ENCODE data around the gene VSTM2L. TPM values are rescaled to one million over a fixed set of nuclear protein-coding genes. Genes with fewer than 3 reads are reported as not detected.

Gene VSTM2L
- total RNA-seq, 1 experiment from 2014 or later, result 4.8 TPM

- no peak for DNase-seq (ENCODE audit: low read depth in 1 of 2, low spot score in 2 of 2)
- H3K4me1 ChIP-seq (replicated peaks), result peaks cover 26% of the 10 kb centered on the region
- no peaks in the 10 kb centered on the region for H3K9me3 ChIP-seq (replicated peaks)
- no peak overlapping the region for H3K27ac ChIP-seq
- H3K4me3 ChIP-seq, result no peak overlapping the region
- peaks cover 20% of the 10 kb centered on the region for H3K36me3 ChIP-seq
- H3K27me3 ChIP-seq (replicated peaks), result no peaks in the 10 kb centered on the region
These were observed 31.2 kb upstream of the VSTM2L start for GRCh38 chr20:37871751-37872150.

- no peaks in the 10 kb centered on the region for H3K27me3 ChIP-seq (replicated peaks)
- peaks cover 20% of the 10 kb centered on the region for H3K36me3 ChIP-seq
These were observed 30.8 kb upstream of the VSTM2L start for GRCh38 chr20:37872161-37872560.

GRCh38 chr20:37873884-37874283, 29.0 kb upstream of the VSTM2L start:
- Histone ChIP-seq H3K27me3 (replicated peaks) (no peaks in the 10 kb centered on the region), H3K27ac (no peak overlapping the region), H3K4me3 (no peak overlapping the region), H3K9me3 (replicated peaks) (no peaks in the 10 kb centered on the region), H3K36me3 (peaks cover 20% of the 10 kb centered on the region), H3K4me1 (replicated peaks) (peaks cover 21% of the 10 kb centered on the region)
- no peak for DNase-seq (ENCODE audit: low read depth in 1 of 2, low spot score in 2 of 2)

More at GRCh38 chr20:37872161-37872560, 30.8 kb upstream of the VSTM2L start:
- Histone ChIP-seq H3K4me3 (no peak overlapping the region), H3K9me3 (replicated peaks) (no peaks in the 10 kb centered on the region), H3K27ac (no peak overlapping the region), H3K4me1 (replicated peaks) (peaks cover 26% of the 10 kb centered on the region)
- no peak for DNase-seq (ENCODE audit: low read depth in 1 of 2, low spot score in 2 of 2)

- Histone ChIP-seq H3K9me3 (replicated peaks) (no peaks in the 10 kb centered on the region), H3K27me3 (replicated peaks) (no peaks in the 10 kb centered on the region), H3K27ac (no peak overlapping the region), H3K4me3 (no peak overlapping the region), H3K4me1 (replicated peaks) (peaks cover 4% of the 10 kb centered on the region), H3K36me3 (peaks cover 17% of the 10 kb centered on the region)
- DNase-seq (ENCODE audit: low read depth in 1 of 2, low spot score in 2 of 2), result no peak
These were observed 27.3 kb upstream of the VSTM2L start for GRCh38 chr20:37875460-37876175.

GRCh38 chr20:37876863-37877262, 26.1 kb upstream of the VSTM2L start:
- H3K27ac ChIP-seq, result no peak overlapping the region
- H3K36me3 ChIP-seq, result peaks cover 11% of the 10 kb centered on the region
- DNase-seq (ENCODE audit: low read depth in 1 of 2, low spot score in 2 of 2), result no peak
- H3K4me3 ChIP-seq, result no peak overlapping the region
- no peaks in the 10 kb centered on the region for H3K27me3 ChIP-seq (replicated peaks)
- H3K9me3 ChIP-seq (replicated peaks), result no peaks in the 10 kb centered on the region
- no peaks in the 10 kb centered on the region for H3K4me1 ChIP-seq (replicated peaks)

- H3K27ac ChIP-seq, result no peak overlapping the region
- no peaks in the 10 kb centered on the region for H3K9me3 ChIP-seq (replicated peaks)
- no peak overlapping the region for H3K4me3 ChIP-seq
- no peaks in the 10 kb centered on the region for H3K4me1 ChIP-seq (replicated peaks)
- no peaks in the 10 kb centered on the region for H3K27me3 ChIP-seq (replicated peaks)
- no peak for DNase-seq (ENCODE audit: low read depth in 1 of 2, low spot score in 2 of 2)
- peaks cover 7% of the 10 kb centered on the region for H3K36me3 ChIP-seq
These were observed 24.8 kb upstream of the VSTM2L start for GRCh38 chr20:37877832-37878772.

GRCh38 chr20:37878835-37879599, 23.9 kb upstream of the VSTM2L start:
- Histone ChIP-seq H3K4me1 (replicated peaks) (no peaks in the 10 kb centered on the region), H3K4me3 (no peak overlapping the region), H3K36me3 (no peaks in the 10 kb centered on the region), H3K9me3 (replicated peaks) (no peaks in the 10 kb centered on the region), H3K27ac (no peak overlapping the region), H3K27me3 (replicated peaks) (no peaks in the 10 kb centered on the region)
- no peak for DNase-seq (ENCODE audit: low read depth in 1 of 2, low spot score in 2 of 2)

- no peaks in the 10 kb centered on the region for H3K36me3 ChIP-seq
- H3K9me3 ChIP-seq (replicated peaks), result no peaks in the 10 kb centered on the region
- DNase-seq (ENCODE audit: low read depth in 1 of 2, low spot score in 2 of 2), result no peak
- no peaks in the 10 kb centered on the region for H3K27me3 ChIP-seq (replicated peaks)
- H3K27ac ChIP-seq, result no peak overlapping the region
- no peak overlapping the region for H3K4me3 ChIP-seq
- H3K4me1 ChIP-seq (replicated peaks), result no peaks in the 10 kb centered on the region
These were observed 23.1 kb upstream of the VSTM2L start for GRCh38 chr20:37879843-37880242.

- no peak overlapping the region for H3K27ac ChIP-seq
These were observed 22.0 kb upstream of the VSTM2L start for GRCh38 chr20:37880726-37881591.

GRCh38 chr20:37881601-37882343, 21.2 kb upstream of the VSTM2L start:
- Histone ChIP-seq H3K4me1 (replicated peaks) (no peaks in the 10 kb centered on the region), H3K9me3 (replicated peaks) (no peaks in the 10 kb centered on the region), H3K27me3 (replicated peaks) (no peaks in the 10 kb centered on the region), H3K36me3 (no peaks in the 10 kb centered on the region), H3K4me3 (no peak overlapping the region), H3K27ac (no peak overlapping the region)
- DNase-seq (ENCODE audit: low read depth in 1 of 2, low spot score in 2 of 2), result no peak

More at GRCh38 chr20:37880726-37881591, 22.0 kb upstream of the VSTM2L start:
- H3K27me3 ChIP-seq (replicated peaks), result no peaks in the 10 kb centered on the region
- H3K9me3 ChIP-seq (replicated peaks), result no peaks in the 10 kb centered on the region
- H3K4me1 ChIP-seq (replicated peaks), result no peaks in the 10 kb centered on the region
- H3K36me3 ChIP-seq, result no peaks in the 10 kb centered on the region
- H3K4me3 ChIP-seq, result no peak overlapping the region
- no peak for DNase-seq (ENCODE audit: low read depth in 1 of 2, low spot score in 2 of 2)

GRCh38 chr20:37882961-37883712, 19.8 kb upstream of the VSTM2L start:
- Histone ChIP-seq H3K27ac (no peak overlapping the region), H3K27me3 (replicated peaks) (no peaks in the 10 kb centered on the region), H3K36me3 (no peaks in the 10 kb centered on the region), H3K4me3 (no peak overlapping the region), H3K9me3 (replicated peaks) (no peaks in the 10 kb centered on the region), H3K4me1 (replicated peaks) (no peaks in the 10 kb centered on the region)
- DNase-seq (ENCODE audit: low read depth in 1 of 2, low spot score in 2 of 2), result no peak

- no peak for DNase-seq (ENCODE audit: low read depth in 1 of 2, low spot score in 2 of 2)
These were observed 17.9 kb upstream of the VSTM2L start for GRCh38 chr20:37885042-37885441.

More at GRCh38 chr20:37885042-37885441, 17.9 kb upstream of the VSTM2L start:
- Histone ChIP-seq H3K9me3 (replicated peaks) (no peaks in the 10 kb centered on the region), H3K36me3 (no peaks in the 10 kb centered on the region), H3K4me3 (no peak overlapping the region), H3K27me3 (replicated peaks) (no peaks in the 10 kb centered on the region), H3K4me1 (replicated peaks) (no peaks in the 10 kb centered on the region), H3K27ac (no peak overlapping the region)

Measured in SJSA1 (cell line).